ENCODE results near the gene IGFBP4. TPM values are rescaled to one million over a fixed set of nuclear protein-coding genes. Genes with fewer than 3 reads are reported as not detected.

IGFBP4 gene
- total and polyA plus RNA-seq, 10 of the 15 experiments (the other 5 are each of a cell fraction or from before 2014, with no cell fraction given), result 2.4 to 22.3 (median 6.6) TPM

- no peak for DNase-seq (ENCODE audit: low read depth, low spot score)
- ChIA-PET RAD21 (ENCODE audit: unreplicated experiment) (no interaction called here), POLR2A (no interaction called here), SMC1A (ENCODE audit: uncharacterized antibody, unreplicated experiment) (no interaction called here), CTCF (no interaction called here)
- peaks cover 0 to 9% of the 10 kb centered on the region in 2 experiments; a peak in 2 of 4 replicates for H3K27me3 ChIP-seq (replicated peaks in 1 of 2; ENCODE audit: control insufficient read depth in 2 of 2, insufficient read depth in 2 of 2, low read length in 1 of 2)
- FAIRE-seq, result no peak
- no peak for ATAC-seq
- intact Hi-C loops (cut with micrococcal nuclease; ENCODE audit: unreplicated experiment), result no loop called here
- BruUV-seq (replicated peaks), result no TSS peak
- H3K36me3 ChIP-seq (ENCODE audit: control insufficient read depth in 2 of 2, insufficient read depth in 2 of 2, low read length in 1 of 2), result no peaks in the 10 kb centered on the region
- H4K20me1 ChIP-seq (ENCODE audit: control insufficient read depth, insufficient read depth), result no peaks in the 10 kb centered on the region
- no peaks in the 10 kb centered on the region for H3K79me2 ChIP-seq (ENCODE audit: control insufficient read depth, insufficient read depth, low read length)
- no peak for TF ChIP-seq ELK1 (IDR thresholded peaks at IDR 0.05; ENCODE audit: low read depth, low read length)
- no peak overlapping the region for H3K27ac ChIP-seq (ENCODE audit: control insufficient read depth, insufficient read depth)
- no peak overlapping the region for H3K4me3 ChIP-seq
- WGBS (ENCODE audit: insufficient coverage, insufficient replicate concordance, low lambda C conversion rate, missing lambda C conversion rate), result 70% methylated on average over 7 of the region's 10 CpGs
- H2AFZ ChIP-seq (ENCODE audit: control insufficient read depth, low read depth, low read length), result no peak overlapping the region
- H3K4me1 ChIP-seq (ENCODE audit: control insufficient read depth, insufficient read depth, low read length), result no peaks in the 10 kb centered on the region
- in situ Hi-C loops (cut with MboI), result no loop called here
- no peak overlapping the region for H3K4me2 ChIP-seq (ENCODE audit: control insufficient read depth, insufficient read depth)
- H3K9ac ChIP-seq (ENCODE audit: control insufficient read depth, insufficient read depth, low read length), result no peak overlapping the region
- H3K9me3 ChIP-seq (replicated peaks; ENCODE audit: control insufficient read depth, insufficient read depth, low read length), result no peaks in the 10 kb centered on the region
Observed at GRCh38 chr17:40500709-40501108, 57.5 kb downstream of the IGFBP4 start.

GRCh38 chr17:40501499-40501911 lies 58.3 kb downstream of the IGFBP4 start, which contains the start of gene TNS4:
TSS of gene TNS4 (minus strand) at chr17:40501623. CDS start at chr17:40496425, 5,198 bp downstream.
- BruUV-seq (replicated peaks), result no TSS peak

More at GRCh38 chr17:40501499-40501911, 58.3 kb downstream of the IGFBP4 start, which contains the start of gene TNS4:
- Histone ChIP-seq H2AFZ (ENCODE audit: control insufficient read depth, low read depth, low read length) (no peak within 1 kb of the TSS), H3K4me3 (no peak within 1 kb of the TSS), H3K9me3 (replicated peaks; ENCODE audit: control insufficient read depth, insufficient read depth, low read length) (no peaks in the 10 kb centered on the region), H3K79me2 (ENCODE audit: control insufficient read depth, insufficient read depth, low read length) (no peaks in the 10 kb centered on the region), H3K4me2 (ENCODE audit: control insufficient read depth, insufficient read depth) (no peak within 1 kb of the TSS), H3K4me1 (ENCODE audit: control insufficient read depth, insufficient read depth, low read length) (no peaks in the 10 kb centered on the region), H3K27ac (ENCODE audit: control insufficient read depth, insufficient read depth) (no peak within 1 kb of the TSS), H4K20me1 (ENCODE audit: control insufficient read depth, insufficient read depth) (no peaks in the 10 kb centered on the region), H3K9ac (ENCODE audit: control insufficient read depth, insufficient read depth, low read length) (no peak within 1 kb of the TSS), H3K27me3 (replicated peaks in 1 of 2; ENCODE audit: control insufficient read depth in 2 of 2, insufficient read depth in 2 of 2, low read length in 1 of 2) (peaks cover 0 to 7% of the 10 kb centered on the region in 2 experiments; a peak in 2 of 4 replicates), H3K36me3 (ENCODE audit: control insufficient read depth in 2 of 2, insufficient read depth in 2 of 2, low read length in 1 of 2) (no peaks in the 10 kb centered on the region)
- TF ChIP-seq EZH2 (IDR thresholded peaks at IDR 0.05; ENCODE audit: borderline replicate concordance, control insufficient read depth, low read depth, low read length), result no peak
- no peak for TF ChIP-seq HDGF (IDR thresholded peaks at IDR 0.05)
- TF ChIP-seq ZZZ3 (IDR thresholded peaks at IDR 0.05; ENCODE audit: control insufficient read depth, insufficient read length, low read depth), result no peak
- TF ChIP-seq KLF5 (IDR thresholded peaks at IDR 0.05; ENCODE audit: partially characterized antibody), result no peak
- TF ChIP-seq TCF12 (IDR thresholded peaks at IDR 0.05; ENCODE audit: low read depth, low read length), result no peak
- TF ChIP-seq SMAD1 (IDR thresholded peaks at IDR 0.05; ENCODE audit: low read depth, partially characterized antibody), result no peak
- no peak for TF ChIP-seq EP300 (IDR thresholded peaks at IDR 0.05; ENCODE audit: borderline replicate concordance in 1 of 2, control insufficient read depth in 1 of 2, low read depth in 2 of 2, low read length in 2 of 2)
- TF ChIP-seq IRF5 (IDR thresholded peaks at IDR 0.05; ENCODE audit: borderline replicate concordance), result no peak
- no peak for TF ChIP-seq JUND (IDR thresholded peaks at IDR 0.05; ENCODE audit: low read depth, low read length)
- TF ChIP-seq POLR2A (IDR thresholded peaks at IDR 0.05; ENCODE audit: low read depth, low read length), result no peak
- TF ChIP-seq USF1 (IDR thresholded peaks at IDR 0.05; ENCODE audit: borderline replicate concordance, extremely low read length, insufficient read depth, low read depth, low read length), result no peak
- no peak for TF ChIP-seq RAD51 (IDR thresholded peaks at IDR 0.05)
- FAIRE-seq, result no peak
- CTCF ChIA-PET, result interaction anchor here (0.6 to 1.1 kb wide), 2 partner anchors 20 to 26 kb away, joined by 3 to 5 read pairs; no protein-coding TSS in a partner anchor
- intact Hi-C loops (cut with micrococcal nuclease; ENCODE audit: unreplicated experiment), result no loop called here
- RAD21 ChIA-PET (ENCODE audit: unreplicated experiment), result interaction anchor here (0.9 kb wide), 1 partner anchor 29 kb away, joined by 4 read pairs; no protein-coding TSS in a partner anchor
- in situ Hi-C loops (cut with MboI), result no loop called here
- no peak for DNase-seq (ENCODE audit: low read depth, low spot score)
- POLR2A ChIA-PET, result interaction anchor here (1.2 kb wide), 1 partner anchor 12 kb away, joined by 3 read pairs; no protein-coding TSS in a partner anchor
- SMC1A ChIA-PET (ENCODE audit: uncharacterized antibody, unreplicated experiment), result interaction anchor here (0.6 to 1.8 kb wide), 4 partner anchors 10 to 105 kb away, joined by 3 to 9 read pairs (median 4); no protein-coding TSS in a partner anchor
- ATAC-seq, result no peak
- 35% methylated on average over 7 of the region's 7 CpGs for whole genome bisulfite sequencing (ENCODE audit: insufficient coverage, insufficient replicate concordance, low lambda C conversion rate, missing lambda C conversion rate)
